ENCODE results near the gene MAN1A1. TPM values are rescaled to one million over a fixed set of nuclear protein-coding genes. Genes with fewer than 3 reads are reported as not detected.

MAN1A1 gene
- total RNA-seq, 2 donors from 2014 or later = 85.4 to 109 TPM

GRCh38 chr6:119313937-119314884 is 35.4 kb downstream of the MAN1A1 start:
- Histone ChIP-seq H3K9me3 (no peaks in the 10 kb centered on the region), H3K27me3 (no peaks in the 10 kb centered on the region), H3K4me3 (no peak overlapping the region), H3K27ac (peak overlapping the region in 2 of 4 donors; percentile 13 to 14), H3K4me1 (peaks cover 13% of the 10 kb centered on the region), H3K36me3 (replicated peaks in 1 of 2; ENCODE audit: insufficient read depth in 1 of 2, low read depth in 2 of 2) (no peaks in the 10 kb centered on the region)
- WGBS, 2 donors = 81% methylated on average over 9 to 10 of the region's 10 CpGs
- ATAC-seq = no peak
- intact Hi-C loops (cut with DNase I) = no loop called here
- no peak for TF ChIP-seq CTCF (IDR thresholded peaks at IDR 0.05)
- TF ChIP-seq POLR2A (IDR thresholded peaks at IDR 0.05) = no peak
- DNase-seq = no peak

GRCh38 chr6:119312875-119313338 is 36.7 kb downstream of the MAN1A1 start:
- intact Hi-C loops (cut with DNase I) = no loop called here
- Histone ChIP-seq H3K4me3 (no peak overlapping the region), H3K9me3 (no peaks in the 10 kb centered on the region), H3K36me3 (replicated peaks in 1 of 2; ENCODE audit: insufficient read depth in 1 of 2, low read depth in 2 of 2) (no peaks in the 10 kb centered on the region), H3K4me1 (peaks cover 19% of the 10 kb centered on the region), H3K27me3 (no peaks in the 10 kb centered on the region), H3K27ac (no peak overlapping the region)
- 70 to 72% methylated on average over 4 of the region's 4 CpGs for WGBS, 2 donors
- ATAC-seq (no peak), DNase-seq (no peak)
- no peak for TF ChIP-seq CTCF (IDR thresholded peaks at IDR 0.05)
- no peak for TF ChIP-seq POLR2A (IDR thresholded peaks at IDR 0.05)

GRCh38 chr6:119312441-119312840 is 37.1 kb downstream of the MAN1A1 start:
- Histone ChIP-seq H3K4me3 (no peak overlapping the region), H3K27ac (no peak overlapping the region), H3K36me3 (replicated peaks in 1 of 2; ENCODE audit: insufficient read depth in 1 of 2, low read depth in 2 of 2) (no peaks in the 10 kb centered on the region), H3K27me3 (no peaks in the 10 kb centered on the region), H3K9me3 (no peaks in the 10 kb centered on the region), H3K4me1 (peaks cover 19% of the 10 kb centered on the region)
- no peak for DNase-seq
- no peak for TF ChIP-seq CTCF (IDR thresholded peaks at IDR 0.05)
- no peak for TF ChIP-seq POLR2A (IDR thresholded peaks at IDR 0.05)
- ATAC-seq = no peak
- 88 to 90% methylated on average over 4 of the region's 4 CpGs for WGBS, 2 donors
- intact Hi-C loops (cut with DNase I) = no loop called here

- ATAC-seq (no peak), DNase-seq (no peak)
- WGBS, 2 donors = 89 to 90% methylated on average over 8 of the region's 8 CpGs
- TF ChIP-seq CTCF (IDR thresholded peaks at IDR 0.05) (no peak), POLR2A (IDR thresholded peaks at IDR 0.05) (no peak)
- Histone ChIP-seq H3K4me1 (peaks cover 19% of the 10 kb centered on the region), H3K9me3 (no peaks in the 10 kb centered on the region), H3K36me3 (replicated peaks in 1 of 2; ENCODE audit: insufficient read depth in 1 of 2, low read depth in 2 of 2) (no peaks in the 10 kb centered on the region), H3K27ac (no peak overlapping the region), H3K4me3 (no peak overlapping the region), H3K27me3 (no peaks in the 10 kb centered on the region)
- intact Hi-C loops (cut with DNase I) = no loop called here
Measured at GRCh38 chr6:119311514-119312142, 37.9 kb downstream of the MAN1A1 start.

Data from body of pancreas (tissue), 4 donors.